ENCODE results near the gene SYT11.

Gene SYT11

GRCh38 chr1:155897746-155898145 lies 38.4 kb downstream of the SYT11 start:
- Histone ChIP-seq H3K9ac (ENCODE audit: low read depth, low read length, poor library complexity, severe bottlenecking) (no peak overlapping the region), H3K4me1 (ENCODE audit: insufficient read depth, low read length, poor library complexity, severe bottlenecking) (peaks cover 6% of the 10 kb centered on the region), H3K9me2 (replicated peaks; ENCODE audit: low read depth, low read length) (no peaks in the 10 kb centered on the region), H3F3A (ENCODE audit: low read depth) (0 out of 2 replicates have a peak, but pooled peaks cover 3% of the 10 kb centered on the region), H2AFZ (ENCODE audit: low read length) (no peak overlapping the region), H3K36me3 (ENCODE audit: insufficient read depth, low read length) (peaks cover 29% of the 10 kb centered on the region; the same call in 1 of the 2 replicates), H3K4me3 (ENCODE audit: low read length, poor library complexity, severe bottlenecking) (no peak overlapping the region), H3K27me3 (ENCODE audit: insufficient read depth, low read length, poor library complexity, severe bottlenecking) (no peaks in the 10 kb centered on the region), H4K20me1 (ENCODE audit: insufficient read depth, low read length, poor library complexity, severe bottlenecking) (no peaks in the 10 kb centered on the region), H3K79me2 (ENCODE audit: insufficient read depth, low read length) (no peaks in the 10 kb centered on the region), H3K4me2 (ENCODE audit: low read depth, low read length, poor library complexity, severe bottlenecking) (no peak overlapping the region), H3K9me3 (ENCODE audit: insufficient read depth, low read depth, low read length) (no peaks in the 10 kb centered on the region)
- TF ChIP-seq CTCF (conservative IDR thresholded peaks at IDR 0.05; ENCODE audit: low read length): no peak
- no peak for TF ChIP-seq EZH2phosphoT487 (IDR thresholded peaks at IDR 0.05; ENCODE audit: borderline replicate concordance)

GRCh38 chr1:155898888-155899287 lies 39.5 kb downstream of the SYT11 start:
- H3K4me3 ChIP-seq (ENCODE audit: low read length, poor library complexity, severe bottlenecking): no peak overlapping the region
- TF ChIP-seq EZH2phosphoT487 (IDR thresholded peaks at IDR 0.05; ENCODE audit: borderline replicate concordance): no peak
- no peak for TF ChIP-seq CTCF (conservative IDR thresholded peaks at IDR 0.05; ENCODE audit: low read length)
- 0 out of 2 replicates have a peak, but pooled peaks cover 3% of the 10 kb centered on the region for H3F3A ChIP-seq (ENCODE audit: low read depth)
- H3K27me3 ChIP-seq (ENCODE audit: insufficient read depth, low read length, poor library complexity, severe bottlenecking): no peaks in the 10 kb centered on the region
- no peak overlapping the region for H2AFZ ChIP-seq (ENCODE audit: low read length)
- H4K20me1 ChIP-seq (ENCODE audit: insufficient read depth, low read length, poor library complexity, severe bottlenecking): no peaks in the 10 kb centered on the region
- no peaks in the 10 kb centered on the region for H3K79me2 ChIP-seq (ENCODE audit: insufficient read depth, low read length)
- H3K36me3 ChIP-seq (ENCODE audit: insufficient read depth, low read length): peaks cover 33% of the 10 kb centered on the region; the same call in 1 of the 2 replicates
- H3K4me1 ChIP-seq (ENCODE audit: insufficient read depth, low read length, poor library complexity, severe bottlenecking): no peaks in the 10 kb centered on the region
- no peak overlapping the region for H3K4me2 ChIP-seq (ENCODE audit: low read depth, low read length, poor library complexity, severe bottlenecking)
- no peaks in the 10 kb centered on the region for H3K9me2 ChIP-seq (replicated peaks; ENCODE audit: low read depth, low read length)
- no peaks in the 10 kb centered on the region for H3K9me3 ChIP-seq (ENCODE audit: insufficient read depth, low read depth, low read length)
- H3K9ac ChIP-seq (ENCODE audit: low read depth, low read length, poor library complexity, severe bottlenecking): no peak overlapping the region

- no peaks in the 10 kb centered on the region for H3K4me1 ChIP-seq (ENCODE audit: insufficient read depth, low read length, poor library complexity, severe bottlenecking)
Observed at GRCh38 chr1:155899683-155900082, 40.3 kb downstream of the SYT11 start.

More at GRCh38 chr1:155899683-155900082, 40.3 kb downstream of the SYT11 start:
- TF ChIP-seq EZH2phosphoT487 (IDR thresholded peaks at IDR 0.05; ENCODE audit: borderline replicate concordance): no peak
- TF ChIP-seq CTCF (conservative IDR thresholded peaks at IDR 0.05; ENCODE audit: low read length): no peak
- Histone ChIP-seq H3K9ac (ENCODE audit: low read depth, low read length, poor library complexity, severe bottlenecking) (no peak overlapping the region), H2AFZ (ENCODE audit: low read length) (no peak overlapping the region), H4K20me1 (ENCODE audit: insufficient read depth, low read length, poor library complexity, severe bottlenecking) (no peaks in the 10 kb centered on the region), H3K36me3 (ENCODE audit: insufficient read depth, low read length) (peaks cover 41% of the 10 kb centered on the region; the same call in 1 of the 2 replicates), H3K27me3 (ENCODE audit: insufficient read depth, low read length, poor library complexity, severe bottlenecking) (no peaks in the 10 kb centered on the region), H3K4me3 (ENCODE audit: low read length, poor library complexity, severe bottlenecking) (no peak overlapping the region), H3K4me2 (ENCODE audit: low read depth, low read length, poor library complexity, severe bottlenecking) (no peak overlapping the region), H3K79me2 (ENCODE audit: insufficient read depth, low read length) (no peaks in the 10 kb centered on the region), H3K9me3 (ENCODE audit: insufficient read depth, low read depth, low read length) (no peaks in the 10 kb centered on the region), H3F3A (ENCODE audit: low read depth) (0 out of 2 replicates have a peak, but pooled peaks cover 3% of the 10 kb centered on the region), H3K9me2 (replicated peaks; ENCODE audit: low read depth, low read length) (no peaks in the 10 kb centered on the region)
